ENCODE results near the gene PARD3. TPM values are rescaled to one million over a fixed set of nuclear protein-coding genes. Genes with fewer than 3 reads are reported as not detected.

PARD3 gene
- total RNA-seq, 2 experiments from 2014 or later, result 2.2 to 2.8 TPM

GRCh38 chr10:34319197-34319846 lies 495.8 kb downstream of the PARD3 start:
- CTCF ChIA-PET, result interaction anchor here (1.1 kb wide), 1 partner anchor 52 kb away, joined by 3 read pairs; no protein-coding TSS in a partner anchor
- Mint-ChIP-seq H3K27me3 (no peaks in the 10 kb centered on the region), H3K27ac (no peak overlapping the region), H3K4me3 (no peak overlapping the region), H3K36me3 (ENCODE audit: low read depth) (no peaks in the 10 kb centered on the region), H3K4me1 (no peaks in the 10 kb centered on the region), H3K9me3 (ENCODE audit: low read depth) (no peaks in the 10 kb centered on the region)
- ATAC-seq (no peak), DNase-seq (no peak)
- intact Hi-C loops (cut with DNase I, micrococcal nuclease), result no loop called here
- POLR2A ChIA-PET, result no interaction called here

GRCh38 chr10:34316154-34316553 lies 498.9 kb downstream of the PARD3 start:
- Mint-ChIP-seq H3K9me3 (ENCODE audit: low read depth) (no peaks in the 10 kb centered on the region), H3K27me3 (no peaks in the 10 kb centered on the region), H3K27ac (no peak overlapping the region), H3K4me3 (no peak overlapping the region), H3K36me3 (ENCODE audit: low read depth) (no peaks in the 10 kb centered on the region), H3K4me1 (peaks cover 7% of the 10 kb centered on the region)
- POLR2A ChIA-PET, result no interaction called here
- CTCF ChIA-PET, result no interaction called here
- no peak for ATAC-seq
- intact Hi-C loops (cut with DNase I, micrococcal nuclease), result no loop called here
- no peak for DNase-seq

- H3K27ac Mint-ChIP-seq, result no peak overlapping the region
- POLR2A ChIA-PET, result no interaction called here
- no peaks in the 10 kb centered on the region for H3K36me3 Mint-ChIP-seq (ENCODE audit: low read depth)
- intact Hi-C loops (cut with DNase I, micrococcal nuclease), result no loop called here
- peaks cover 7% of the 10 kb centered on the region for H3K4me1 Mint-ChIP-seq
- no peak overlapping the region for H3K4me3 Mint-ChIP-seq
- no peaks in the 10 kb centered on the region for H3K27me3 Mint-ChIP-seq
- DNase-seq (no peak), ATAC-seq (no peak)
- no peaks in the 10 kb centered on the region for H3K9me3 Mint-ChIP-seq (ENCODE audit: low read depth)
- CTCF ChIA-PET, result interaction anchor here (1.4 kb wide), 1 partner anchor 9 kb away, joined by 3 read pairs; no protein-coding TSS in a partner anchor
These were observed 500.6 kb downstream of the PARD3 start for GRCh38 chr10:34314457-34314856.

GRCh38 chr10:34313888-34314287 lies 501.2 kb downstream of the PARD3 start:
- intact Hi-C loops (cut with DNase I, micrococcal nuclease), result no loop called here
- H3K4me3 Mint-ChIP-seq, result no peak overlapping the region

GRCh38 chr10:34313353-34313752 lies 501.7 kb downstream of the PARD3 start:
- intact Hi-C loops (cut with DNase I, micrococcal nuclease), result no loop called here
- Mint-ChIP-seq H3K4me3 (no peak overlapping the region), H3K27me3 (no peaks in the 10 kb centered on the region), H3K27ac (no peak overlapping the region), H3K9me3 (ENCODE audit: low read depth) (no peaks in the 10 kb centered on the region), H3K36me3 (ENCODE audit: low read depth) (no peaks in the 10 kb centered on the region), H3K4me1 (peaks cover 7% of the 10 kb centered on the region)
- DNase-seq, result no peak
- POLR2A ChIA-PET, result no interaction called here
- CTCF ChIA-PET, result no interaction called here
- no peak for ATAC-seq

More at GRCh38 chr10:34313888-34314287, 501.2 kb downstream of the PARD3 start:
- H3K9me3 Mint-ChIP-seq (ENCODE audit: low read depth), result no peaks in the 10 kb centered on the region
- ChIA-PET POLR2A (no interaction called here), CTCF (no interaction called here)
- H3K36me3 Mint-ChIP-seq (ENCODE audit: low read depth), result no peaks in the 10 kb centered on the region
- H3K27ac Mint-ChIP-seq, result no peak overlapping the region
- DNase-seq (no peak), ATAC-seq (no peak)
- H3K27me3 Mint-ChIP-seq, result no peaks in the 10 kb centered on the region
- H3K4me1 Mint-ChIP-seq, result peaks cover 7% of the 10 kb centered on the region

GRCh38 chr10:34311679-34312078 lies 503.4 kb downstream of the PARD3 start:
- Mint-ChIP-seq H3K9me3 (ENCODE audit: low read depth) (no peaks in the 10 kb centered on the region), H3K27me3 (no peaks in the 10 kb centered on the region), H3K36me3 (ENCODE audit: low read depth) (no peaks in the 10 kb centered on the region), H3K27ac (no peak overlapping the region), H3K4me3 (no peak overlapping the region), H3K4me1 (peaks cover 7% of the 10 kb centered on the region)
- intact Hi-C loops (cut with DNase I, micrococcal nuclease), result no loop called here
- CTCF ChIA-PET, result no interaction called here
- POLR2A ChIA-PET, result no interaction called here
- DNase-seq (no peak), ATAC-seq (no peak)

- Mint-ChIP-seq H3K27ac (no peak overlapping the region), H3K4me1 (peaks cover 7% of the 10 kb centered on the region), H3K27me3 (no peaks in the 10 kb centered on the region), H3K9me3 (ENCODE audit: low read depth) (no peaks in the 10 kb centered on the region), H3K4me3 (no peak overlapping the region), H3K36me3 (ENCODE audit: low read depth) (no peaks in the 10 kb centered on the region)
- DNase-seq (no peak), ATAC-seq (no peak)
- ChIA-PET POLR2A (no interaction called here), CTCF (no interaction called here)
- intact Hi-C loops (cut with DNase I, micrococcal nuclease), result no loop called here
These were observed 504.9 kb downstream of the PARD3 start for GRCh38 chr10:34310234-34310633.

GRCh38 chr10:34305189-34305588 lies 509.9 kb downstream of the PARD3 start:
- ATAC-seq (peak; percentile 23), DNase-seq (peak; percentile 21)
- H3K4me1 Mint-ChIP-seq, result no peaks in the 10 kb centered on the region
- CTCF ChIA-PET, result interaction anchor here (0.5 to 1.2 kb wide), 2 partner anchors 16 to 21 kb away, joined by 3 read pairs; no protein-coding TSS in a partner anchor
- POLR2A ChIA-PET, result no interaction called here
- no peak overlapping the region for H3K4me3 Mint-ChIP-seq
- peaks cover 3% of the 10 kb centered on the region for H3K27me3 Mint-ChIP-seq
- intact Hi-C loops (cut with DNase I, micrococcal nuclease), result no loop called here
- no peaks in the 10 kb centered on the region for H3K36me3 Mint-ChIP-seq (ENCODE audit: low read depth)
- H3K9me3 Mint-ChIP-seq (ENCODE audit: low read depth), result no peaks in the 10 kb centered on the region
- no peak overlapping the region for H3K27ac Mint-ChIP-seq

- no peak overlapping the region for H3K27ac Mint-ChIP-seq
- CTCF ChIA-PET, result no interaction called here
- H3K4me1 Mint-ChIP-seq, result no peaks in the 10 kb centered on the region
- no peaks in the 10 kb centered on the region for H3K36me3 Mint-ChIP-seq (ENCODE audit: low read depth)
- POLR2A ChIA-PET, result no interaction called here
- H3K4me3 Mint-ChIP-seq, result no peak overlapping the region
- DNase-seq (no peak), ATAC-seq (no peak)
- intact Hi-C loops (cut with DNase I, micrococcal nuclease), result no loop called here
- H3K9me3 Mint-ChIP-seq (ENCODE audit: low read depth), result no peaks in the 10 kb centered on the region
- H3K27me3 Mint-ChIP-seq, result peaks cover 3% of the 10 kb centered on the region
These were observed 512.1 kb downstream of the PARD3 start for GRCh38 chr10:34303022-34303421.

- peaks cover 3% of the 10 kb centered on the region for H3K4me1 Mint-ChIP-seq
- CTCF ChIA-PET, result no interaction called here
- H3K27me3 Mint-ChIP-seq, result peaks cover 6% of the 10 kb centered on the region
These were observed 515.9 kb downstream of the PARD3 start for GRCh38 chr10:34299105-34299611.

GRCh38 chr10:34298346-34298818 lies 516.7 kb downstream of the PARD3 start:
- H3K27me3 Mint-ChIP-seq, result peaks cover 6% of the 10 kb centered on the region
- no peak for DNase-seq
- no peak for ATAC-seq
- H3K9me3 Mint-ChIP-seq (ENCODE audit: low read depth), result no peaks in the 10 kb centered on the region
- no peak overlapping the region for H3K27ac Mint-ChIP-seq
- no peaks in the 10 kb centered on the region for H3K36me3 Mint-ChIP-seq (ENCODE audit: low read depth)
- intact Hi-C loops (cut with DNase I, micrococcal nuclease), result no loop called here
- H3K4me1 Mint-ChIP-seq, result peaks cover 7% of the 10 kb centered on the region
- ChIA-PET CTCF (interaction anchor here (1.4 kb wide), 1 partner anchor 18 kb away, joined by 3 read pairs; no protein-coding TSS in a partner anchor), POLR2A (no interaction called here)
- H3K4me3 Mint-ChIP-seq, result no peak overlapping the region

More at GRCh38 chr10:34299105-34299611, 515.9 kb downstream of the PARD3 start:
- Mint-ChIP-seq H3K27ac (no peak overlapping the region), H3K4me3 (no peak overlapping the region), H3K9me3 (ENCODE audit: low read depth) (no peaks in the 10 kb centered on the region), H3K36me3 (ENCODE audit: low read depth) (no peaks in the 10 kb centered on the region)
- DNase-seq (no peak), ATAC-seq (peak; percentile 39)
- intact Hi-C loops (cut with DNase I, micrococcal nuclease), result no loop called here
- POLR2A ChIA-PET, result no interaction called here

- no peak for DNase-seq
- no peak overlapping the region for H3K27ac Mint-ChIP-seq
- ATAC-seq, result no peak
- no peaks in the 10 kb centered on the region for H3K9me3 Mint-ChIP-seq (ENCODE audit: low read depth)
- CTCF ChIA-PET, result interaction anchor here (1.4 kb wide), 1 partner anchor 18 kb away, joined by 3 read pairs; no protein-coding TSS in a partner anchor
- no peak overlapping the region for H3K4me3 Mint-ChIP-seq
- POLR2A ChIA-PET, result no interaction called here
- peaks cover 7% of the 10 kb centered on the region for H3K27me3 Mint-ChIP-seq
- H3K4me1 Mint-ChIP-seq, result peaks cover 7% of the 10 kb centered on the region
- intact Hi-C loops (cut with DNase I, micrococcal nuclease), result no loop called here
- H3K36me3 Mint-ChIP-seq (ENCODE audit: low read depth), result no peaks in the 10 kb centered on the region
These were observed 517.4 kb downstream of the PARD3 start for GRCh38 chr10:34297541-34298345.

All from activated CD4-positive, alpha-beta T cell treated with anti-CD3 and anti-CD28 coated beads for 36 hours (primary cell).